NCI-H748 (cell line): Measurements from ENCODE around the gene CFAP97.
"Not testable (repeated sequence)": the region's sequence is repeated elsewhere in the genome, so short reads cannot be mapped to it uniquely, and the experiment has no call there.

Experiments
- DNase-seq: peaks from one replicate; lab custom pipeline; 2025; ENCODE audit not compliant: unreplicated experiment; lab: John Stamatoyannopoulos, UW

The CFAP97 gene

DNA sequence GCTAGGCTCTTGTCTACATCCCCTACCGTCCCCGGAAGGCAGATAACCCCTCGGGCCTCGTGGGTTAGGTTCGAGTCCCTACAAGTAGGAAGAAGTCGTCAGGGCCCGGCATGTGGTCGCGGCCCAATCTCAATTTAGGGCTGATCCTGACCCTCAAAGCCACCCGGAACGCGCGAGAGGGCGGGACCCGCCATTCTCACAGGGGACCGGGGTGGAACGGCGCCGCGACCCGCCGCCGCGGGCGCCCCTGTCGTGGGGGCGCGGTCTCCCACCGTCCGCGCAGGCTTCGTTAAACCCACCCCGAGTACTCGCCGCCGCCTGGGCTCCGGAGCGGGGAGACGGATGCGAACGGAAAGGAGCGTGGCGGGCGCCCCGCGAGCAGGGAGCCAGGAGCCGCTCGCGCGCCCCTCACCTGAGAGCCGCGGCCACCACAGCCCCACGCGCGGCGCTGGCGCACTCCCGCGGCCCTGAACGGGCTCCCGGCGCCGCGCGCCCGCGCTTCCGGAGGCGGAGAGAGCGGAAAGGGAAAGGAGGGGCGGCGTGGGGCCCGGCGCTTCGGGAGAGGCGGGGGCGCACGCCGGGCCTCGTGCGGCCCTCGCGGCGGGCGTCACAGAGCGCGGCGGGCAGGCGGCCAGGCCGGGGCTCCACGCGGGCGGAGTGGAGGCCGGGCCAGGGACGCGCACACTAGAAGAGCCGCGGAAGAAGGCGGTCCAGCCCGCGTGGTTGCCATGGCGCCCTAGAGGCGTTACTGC is at the start of gene CFAP97:
TSS of gene CFAP97 (minus strand) at position 515 of the 752 bp plus-strand sequence. CDS start 12,804 bp downstream, outside the sequence.
- DNase-seq: peak; percentile 85

- no peak for DNase-seq
Measured at GRCh38 chr4:185249105-185249504, 45.3 kb upstream of the CFAP97 start.

DNA sequence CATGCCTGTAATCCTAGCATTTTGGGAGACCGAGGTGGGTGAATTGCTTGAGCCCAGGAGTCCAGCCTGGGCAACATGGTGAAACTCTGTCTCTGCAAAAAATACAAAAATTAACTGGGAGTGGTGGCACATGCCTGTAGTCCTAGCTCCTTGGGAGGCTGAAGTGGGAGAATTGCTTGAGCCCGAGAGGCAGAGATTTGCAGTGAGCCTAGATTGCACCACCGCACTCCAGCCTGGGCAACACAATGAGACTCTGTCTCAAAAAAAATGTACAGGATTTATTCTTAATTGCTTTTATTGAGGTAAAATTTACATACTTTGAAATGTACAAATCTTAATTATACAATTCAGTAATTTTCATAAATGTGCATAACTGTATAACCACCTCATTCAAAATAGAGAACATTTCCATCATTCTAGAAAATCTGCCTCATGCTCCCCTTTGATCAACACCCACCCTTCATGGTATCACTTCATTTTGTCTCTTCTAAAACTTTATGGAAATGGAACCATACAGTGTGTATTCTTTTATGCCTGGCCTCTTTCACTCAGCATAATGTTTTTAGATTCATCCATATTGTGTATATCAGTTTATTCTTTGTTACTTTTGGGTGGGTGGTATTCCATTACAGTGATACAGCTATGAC is 44.7 kb upstream of the CFAP97 start:
- no peak for DNase-seq

- DNase-seq: no peak
Measured at GRCh38 chr4:185247151-185247550, 43.4 kb upstream of the CFAP97 start.

GRCh38 chr4:185246453-185246852 is 42.7 kb upstream of the CFAP97 start:
- DNase-seq: no peak

- no peak for DNase-seq
Measured at GRCh38 chr4:185244763-185245162, 41.0 kb upstream of the CFAP97 start.

DNA sequence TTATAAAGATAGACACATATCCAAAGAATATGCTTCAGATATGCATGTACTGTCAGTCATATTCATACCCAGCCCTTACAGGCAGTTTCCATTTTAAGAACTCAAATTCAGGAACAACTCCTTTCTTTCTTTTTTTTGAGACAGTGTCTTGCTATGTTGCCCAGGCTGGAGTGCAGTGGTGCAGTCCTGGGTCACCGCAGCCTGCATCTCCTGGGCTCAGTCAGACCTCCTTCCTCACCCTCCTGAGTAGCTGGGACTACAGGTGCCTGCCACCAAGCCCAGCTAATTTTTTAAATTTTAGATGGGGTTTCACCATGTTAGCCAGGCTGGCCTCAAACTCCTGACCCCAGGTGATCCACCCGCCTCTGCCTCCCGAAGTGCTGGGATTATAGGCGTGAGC is 40.1 kb upstream of the CFAP97 start:
- DNase-seq: no peak

DNA sequence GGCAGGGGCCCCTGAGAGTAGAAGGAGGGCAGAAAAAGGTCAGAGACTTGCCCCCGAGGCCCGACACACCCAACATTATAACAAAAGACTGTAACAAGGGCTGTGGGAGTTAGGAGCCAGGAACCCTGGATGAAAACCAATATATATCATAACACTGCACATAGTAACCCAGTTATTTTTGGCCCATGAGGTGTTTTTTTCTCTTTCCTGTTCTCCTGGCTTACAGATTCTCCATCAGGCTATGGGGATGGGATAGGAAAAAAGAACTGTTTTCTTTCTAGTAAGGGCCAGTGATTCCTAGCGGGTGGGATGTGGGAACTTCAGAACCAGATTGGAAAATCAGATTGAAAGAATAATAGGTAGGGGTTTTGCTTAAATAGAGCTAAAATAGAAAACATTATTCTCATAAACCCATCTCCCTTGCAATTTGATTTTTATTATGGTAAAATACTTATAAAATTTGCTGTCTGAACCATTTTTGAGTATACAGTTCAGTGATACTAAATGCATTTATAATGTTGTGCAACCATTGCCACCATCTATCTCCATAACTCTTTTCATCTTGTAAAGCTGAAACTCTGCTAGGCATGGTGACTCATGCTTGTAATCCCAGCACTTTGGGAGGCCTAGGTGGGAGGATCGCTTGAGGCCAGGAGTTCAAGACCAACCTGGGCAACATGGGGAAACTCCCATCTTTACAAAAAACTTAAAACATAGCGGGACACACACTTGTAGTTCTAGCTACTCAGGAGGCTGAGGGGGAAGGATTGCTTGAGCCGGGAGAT is 39.1 kb upstream of the CFAP97 start:
- DNase-seq: no peak

DNA sequence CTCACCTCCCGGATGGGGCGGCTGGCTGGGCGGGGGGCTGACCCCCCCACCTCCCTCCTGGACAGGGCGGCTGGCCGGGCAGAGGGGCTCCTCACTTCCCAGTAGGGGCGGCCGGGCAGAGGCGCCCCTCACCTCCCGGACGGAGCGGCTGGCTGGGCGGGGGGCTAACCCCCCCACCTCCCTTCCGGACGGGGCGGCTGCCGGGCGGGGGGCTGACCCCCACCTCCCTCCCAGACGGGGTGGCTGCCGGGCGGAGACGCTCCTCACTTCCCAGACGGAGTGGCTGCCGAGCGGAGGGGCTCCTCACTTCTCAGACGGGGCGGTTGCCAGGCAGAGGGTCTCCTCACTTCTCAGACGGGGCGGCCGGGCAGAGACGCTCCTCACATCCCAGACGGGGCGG is 36.7 kb upstream of the CFAP97 start:
- DNase-seq: not testable (repeated sequence)

GRCh38 chr4:185238750-185239149 is 35.0 kb upstream of the CFAP97 start:
- peak; percentile 13 for DNase-seq

- DNase-seq: no peak
Measured at GRCh38 chr4:185238215-185238681, 34.4 kb upstream of the CFAP97 start.

GRCh38 chr4:185237175-185237574 is 33.4 kb upstream of the CFAP97 start:
- DNase-seq: no peak

GRCh38 chr4:185235843-185236503 is 32.2 kb upstream of the CFAP97 start:
- peak; percentile 14 for DNase-seq

- no peak for DNase-seq
Measured at GRCh38 chr4:185235119-185235842, 31.5 kb upstream of the CFAP97 start.

GRCh38 chr4:185232370-185232769 is 28.6 kb upstream of the CFAP97 start:
- no peak for DNase-seq

DNA sequence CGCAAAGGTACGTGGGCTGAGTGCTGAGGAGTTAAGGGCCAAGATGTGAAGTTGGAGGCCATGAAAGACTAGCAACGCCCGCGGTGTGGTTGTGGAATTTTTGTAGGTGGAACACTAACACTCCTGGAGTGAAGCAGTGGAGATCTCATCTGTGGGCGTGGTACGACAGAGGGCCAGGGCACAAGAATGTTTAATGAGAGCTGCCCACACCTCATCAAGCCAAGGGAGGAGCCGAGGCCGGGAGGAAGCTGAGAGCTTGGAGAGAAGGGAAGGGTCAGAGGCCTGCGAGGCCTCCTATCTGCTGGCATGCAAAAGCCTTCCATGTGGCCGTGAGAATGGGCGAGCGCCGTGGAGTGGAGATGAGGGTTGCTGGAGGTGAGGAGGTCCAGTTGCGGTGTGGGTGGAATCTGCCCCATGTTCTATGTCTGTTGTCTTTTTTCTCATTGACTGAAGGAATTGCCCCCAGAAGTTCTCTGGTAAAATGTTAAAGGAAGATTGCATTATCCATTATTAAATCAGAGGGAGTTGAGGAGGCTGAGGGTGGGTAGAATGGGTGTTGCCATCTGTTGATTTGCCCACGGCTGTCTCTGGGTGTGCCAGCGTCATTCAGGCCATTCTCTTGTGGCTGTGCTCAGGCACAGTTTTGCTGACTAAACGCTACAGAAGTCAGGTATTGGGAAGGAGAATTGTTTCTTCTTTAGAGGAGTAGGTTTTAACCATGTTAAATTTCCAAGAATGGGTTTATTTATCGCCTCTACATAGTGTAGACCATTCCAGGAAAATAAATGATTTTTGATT is 25.4 kb upstream of the CFAP97 start:
- DNase-seq: no peak

DNA sequence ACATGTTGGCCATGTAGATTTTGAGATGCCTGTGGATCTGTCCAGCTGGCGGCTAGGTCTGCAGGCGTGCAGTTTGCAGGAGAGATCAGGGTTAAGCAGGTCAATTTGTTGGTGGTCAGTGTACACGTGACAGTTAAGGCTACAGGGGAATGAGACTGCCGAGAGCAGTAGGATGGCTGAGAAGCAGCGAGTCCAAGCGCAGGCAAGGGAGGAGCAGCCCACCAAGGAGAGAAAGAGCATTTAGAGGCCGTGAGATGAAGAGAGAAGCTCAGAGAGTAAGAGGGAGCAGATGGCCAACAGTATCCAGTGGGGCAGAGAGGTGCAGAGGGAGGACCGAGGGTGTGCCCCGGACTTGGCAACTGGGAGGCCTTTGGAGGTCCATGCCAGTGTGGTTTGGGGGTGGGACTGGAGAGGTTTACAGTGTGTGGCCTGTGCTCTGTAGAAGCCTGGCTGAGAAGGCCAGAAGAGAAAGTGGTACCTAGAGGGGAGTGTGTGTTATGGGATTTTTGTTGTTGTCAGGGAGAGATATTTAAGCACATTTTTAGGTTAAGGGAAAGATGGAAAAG is 24.0 kb upstream of the CFAP97 start:
- DNase-seq: no peak

GRCh38 chr4:185227131-185227551 is 23.3 kb upstream of the CFAP97 start:
- no peak for DNase-seq

- no peak for DNase-seq
Measured at GRCh38 chr4:185225940-185226339, 22.1 kb upstream of the CFAP97 start.
